GM21381 (cell line): Measurements from ENCODE around the gene MTHFR.
"Not testable (repeated sequence)": the region's sequence is repeated elsewhere in the genome, so short reads cannot be mapped to it uniquely, and the experiment has no call there.

ENCODE experiments used
- ATAC-seq: cut with Tn5 transposase; IDR thresholded peaks from one replicate; pipeline ENCODE4 v1.9.1; 2021; ENCODE audit warnings: mild to moderate bottlenecking, moderate library complexity; ENCODE audit not compliant: unreplicated experiment

Gene MTHFR

DNA sequence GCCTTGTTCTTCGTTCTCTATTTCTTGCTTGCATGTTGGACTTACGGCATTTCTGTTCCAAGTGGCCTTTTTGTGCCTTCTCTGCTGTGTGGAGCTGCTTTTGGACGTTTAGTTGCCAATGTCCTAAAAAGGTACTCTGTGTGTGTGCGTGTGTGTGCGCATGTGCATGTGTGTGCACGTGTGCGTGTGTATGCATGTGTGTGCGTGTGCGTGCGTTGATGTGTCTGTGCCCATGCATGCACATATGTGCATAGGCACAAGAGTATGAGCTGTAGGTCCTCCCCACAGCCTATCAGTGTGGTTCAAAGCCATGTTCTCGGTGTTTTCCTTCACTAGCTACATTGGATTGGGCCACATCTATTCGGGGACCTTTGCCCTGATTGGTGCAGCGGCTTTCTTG, 28.1 kb upstream of the MTHFR start:
- no peak for ATAC-seq

DNA sequence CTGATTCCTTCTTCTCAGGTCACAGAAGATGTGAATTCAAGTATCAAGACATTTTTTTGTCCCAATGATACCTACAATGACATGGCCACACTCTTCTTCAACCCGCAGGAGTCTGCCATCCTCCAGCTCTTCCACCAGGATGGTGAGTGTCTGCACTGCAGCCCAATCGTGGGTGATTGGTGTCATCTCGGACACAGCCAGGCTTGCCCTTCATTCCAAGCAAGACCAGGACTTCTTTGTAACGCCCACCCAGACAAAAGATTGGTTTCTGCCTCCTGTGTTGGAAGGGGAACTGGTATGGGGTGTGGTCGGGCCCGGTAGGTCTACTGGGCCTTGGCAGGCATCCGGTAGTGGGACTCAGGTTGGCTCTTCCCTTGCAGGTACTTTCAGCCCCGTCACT, 27.7 kb upstream of the MTHFR start:
- no peak for ATAC-seq

DNA sequence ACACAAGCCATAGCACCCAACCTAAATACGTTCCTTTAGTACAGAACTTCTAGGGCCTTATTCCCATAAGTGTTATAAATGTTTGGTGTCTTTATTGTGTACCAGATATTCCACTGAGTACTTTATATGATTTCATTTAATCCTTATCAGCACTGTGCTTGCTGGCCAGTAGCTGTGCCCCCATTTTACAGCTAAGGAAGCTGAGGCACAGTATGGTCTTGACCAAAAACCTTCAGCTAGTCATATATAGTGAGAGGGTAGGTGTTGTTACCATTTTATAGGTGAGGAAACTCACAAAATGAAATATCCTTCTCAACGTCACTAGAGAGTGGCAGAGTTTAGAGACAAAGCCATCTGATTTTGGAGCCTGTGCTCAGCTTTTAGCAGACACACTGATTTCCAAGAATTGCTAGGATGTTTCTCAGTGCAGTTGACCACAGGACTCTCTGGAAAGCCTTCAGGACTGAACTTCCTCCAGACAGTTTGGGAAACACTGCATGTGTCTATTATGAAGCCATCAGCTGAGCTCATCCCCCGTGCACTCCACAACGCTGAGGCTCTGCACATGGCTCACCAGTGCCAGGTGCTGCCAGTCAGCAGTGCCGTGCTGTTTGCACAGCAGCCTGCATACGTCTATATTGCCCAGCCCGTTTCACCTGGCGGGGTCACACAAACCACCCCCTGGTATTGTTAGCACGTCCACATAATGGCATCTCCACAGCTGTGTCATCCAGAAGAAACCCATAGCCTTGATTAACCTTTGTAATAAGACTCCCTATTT, 26.4 kb upstream of the MTHFR start:
- no peak for ATAC-seq

GRCh38 chr1:11828511-11828910, 22.7 kb upstream of the MTHFR start:
- ATAC-seq: no peak

DNA sequence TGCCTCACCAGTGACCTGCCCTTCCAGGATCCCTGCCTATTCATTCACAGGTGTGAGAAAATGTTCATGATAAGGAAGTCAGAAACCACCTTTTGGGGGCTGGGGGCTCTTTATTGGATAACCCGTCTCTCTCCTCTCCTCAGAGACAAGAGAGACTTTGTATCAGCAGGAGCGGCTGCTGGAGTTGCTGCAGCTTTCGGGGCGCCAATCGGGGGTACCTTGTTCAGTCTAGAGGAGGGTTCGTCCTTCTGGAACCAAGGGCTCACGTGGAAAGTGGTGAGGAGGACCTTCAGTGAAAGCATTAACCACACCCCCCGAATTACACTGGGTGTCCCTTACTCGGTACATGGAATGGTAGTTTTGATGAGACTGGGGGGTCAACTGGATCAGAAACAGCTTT, 21.2 kb upstream of the MTHFR start:
- ATAC-seq: no peak

GRCh38 chr1:11825131-11825530, 19.4 kb upstream of the MTHFR start:
- ATAC-seq: no peak

DNA sequence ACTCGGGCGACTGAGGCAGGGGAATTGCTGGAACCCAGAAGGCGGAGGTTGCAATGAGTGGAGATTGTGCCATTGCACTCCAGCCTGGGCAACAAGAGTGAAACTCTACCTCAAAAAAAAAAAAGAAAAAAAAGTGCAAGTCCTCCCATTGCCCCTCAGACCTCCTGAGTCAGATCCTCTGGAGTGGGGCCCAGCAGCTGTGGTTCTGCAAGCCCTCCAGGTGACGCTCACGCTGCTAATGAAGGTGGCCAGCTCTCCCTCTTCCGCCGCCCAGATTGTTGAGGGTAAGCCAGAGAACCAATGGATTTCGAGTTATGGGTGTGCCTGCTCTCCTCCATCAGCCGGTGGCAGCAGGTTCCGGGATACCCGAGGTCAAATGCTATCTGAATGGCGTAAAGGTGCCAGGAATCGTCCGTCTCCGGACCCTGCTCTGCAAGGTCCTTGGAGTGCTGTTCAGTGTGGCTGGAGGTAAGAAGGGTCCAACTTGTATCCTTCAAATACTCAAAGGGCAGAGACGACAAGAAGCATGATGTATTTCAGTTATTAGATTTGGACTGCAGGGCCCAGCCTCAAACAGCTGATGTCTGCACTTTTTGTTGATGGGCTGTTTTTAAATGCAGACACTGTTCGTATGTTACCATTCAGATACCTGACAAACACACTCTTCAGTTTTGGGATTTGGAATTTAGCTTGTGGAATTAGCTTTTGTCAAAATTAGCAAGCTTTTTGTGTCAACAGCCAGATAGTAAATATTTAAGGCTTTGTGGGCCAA, 17.8 kb upstream of the MTHFR start:
- no peak for ATAC-seq

- ATAC-seq: no peak
Observed at GRCh38 chr1:11822091-11822490, 16.3 kb upstream of the MTHFR start.

GRCh38 chr1:11817192-11817591, 11.4 kb upstream of the MTHFR start:
- ATAC-seq: no peak

- ATAC-seq: no peak
Observed at GRCh38 chr1:11813021-11813420, 7.3 kb upstream of the MTHFR start.

GRCh38 chr1:11807133-11807532, 1.4 kb upstream of the MTHFR start:
- no peak for ATAC-seq

DNA sequence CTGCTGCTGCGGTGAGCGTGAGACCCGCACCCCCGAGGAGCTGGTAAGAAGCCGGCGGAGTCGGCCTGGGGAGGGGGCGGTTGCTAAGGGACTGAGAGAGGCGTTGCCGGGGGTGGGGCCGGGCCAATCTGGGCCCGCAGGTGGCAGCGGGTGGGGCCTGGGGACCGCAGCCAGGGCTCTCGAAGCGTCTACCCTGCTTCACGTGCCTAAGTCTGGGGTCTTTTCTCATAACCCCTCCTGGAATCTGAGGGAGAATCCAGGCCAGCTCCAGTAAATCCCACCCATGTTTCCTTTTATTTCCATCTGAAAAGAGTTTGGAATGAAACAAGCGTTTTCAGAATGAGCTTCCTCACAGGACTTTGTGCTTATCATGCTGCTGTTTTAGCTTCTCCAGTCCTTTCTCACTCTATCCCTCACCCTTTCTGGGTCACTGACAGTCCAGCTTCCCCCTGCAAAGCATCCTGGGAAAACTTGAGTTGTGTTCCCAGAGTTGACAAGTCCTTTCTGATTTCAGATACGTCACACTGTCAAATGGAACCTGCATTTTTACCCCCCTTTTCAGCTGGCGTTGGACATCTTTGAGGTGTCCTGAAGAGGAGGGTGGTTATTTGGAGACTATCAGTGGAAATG, 658 bp upstream of the MTHFR start:
- ATAC-seq: peak; percentile 42

- no peak for ATAC-seq
Observed at GRCh38 chr1:11804666-11805421, 920 bp downstream of the MTHFR start.

DNA sequence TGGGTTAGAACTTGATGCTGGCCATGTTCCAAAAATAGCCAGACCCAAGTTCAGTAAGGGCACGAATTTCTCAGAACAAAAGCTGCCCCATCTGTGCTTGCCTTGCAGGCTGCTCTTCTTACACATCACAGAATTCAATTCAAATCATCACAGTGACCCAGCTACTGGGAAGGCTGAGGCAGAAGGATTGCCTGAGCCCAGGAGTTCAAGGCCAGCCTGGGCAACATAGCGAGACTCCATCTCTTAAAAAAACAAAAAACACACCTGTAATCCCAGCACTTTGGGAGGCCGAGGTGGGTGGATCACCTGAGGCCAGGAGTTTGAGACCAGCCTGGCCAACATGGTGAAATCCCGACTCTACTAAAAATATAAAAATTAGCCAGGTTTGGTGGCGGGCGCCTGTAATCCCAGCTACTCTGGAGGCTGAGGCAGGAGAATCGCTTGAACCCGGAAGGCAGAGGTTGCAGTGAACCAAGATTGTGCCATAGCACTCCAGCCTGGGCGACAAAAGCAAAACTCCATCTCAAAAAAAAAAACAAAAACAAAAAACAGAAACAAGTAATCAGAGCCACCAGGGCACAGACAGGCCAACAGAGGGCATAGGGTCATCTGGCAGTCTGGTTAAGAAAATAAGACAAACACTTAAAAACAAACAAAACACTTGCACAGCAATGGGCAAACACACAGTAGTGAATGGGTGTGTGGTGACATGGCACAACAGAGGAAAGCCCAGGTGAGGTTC, 1.7 kb downstream of the MTHFR start:
- not testable (repeated sequence) for ATAC-seq

DNA sequence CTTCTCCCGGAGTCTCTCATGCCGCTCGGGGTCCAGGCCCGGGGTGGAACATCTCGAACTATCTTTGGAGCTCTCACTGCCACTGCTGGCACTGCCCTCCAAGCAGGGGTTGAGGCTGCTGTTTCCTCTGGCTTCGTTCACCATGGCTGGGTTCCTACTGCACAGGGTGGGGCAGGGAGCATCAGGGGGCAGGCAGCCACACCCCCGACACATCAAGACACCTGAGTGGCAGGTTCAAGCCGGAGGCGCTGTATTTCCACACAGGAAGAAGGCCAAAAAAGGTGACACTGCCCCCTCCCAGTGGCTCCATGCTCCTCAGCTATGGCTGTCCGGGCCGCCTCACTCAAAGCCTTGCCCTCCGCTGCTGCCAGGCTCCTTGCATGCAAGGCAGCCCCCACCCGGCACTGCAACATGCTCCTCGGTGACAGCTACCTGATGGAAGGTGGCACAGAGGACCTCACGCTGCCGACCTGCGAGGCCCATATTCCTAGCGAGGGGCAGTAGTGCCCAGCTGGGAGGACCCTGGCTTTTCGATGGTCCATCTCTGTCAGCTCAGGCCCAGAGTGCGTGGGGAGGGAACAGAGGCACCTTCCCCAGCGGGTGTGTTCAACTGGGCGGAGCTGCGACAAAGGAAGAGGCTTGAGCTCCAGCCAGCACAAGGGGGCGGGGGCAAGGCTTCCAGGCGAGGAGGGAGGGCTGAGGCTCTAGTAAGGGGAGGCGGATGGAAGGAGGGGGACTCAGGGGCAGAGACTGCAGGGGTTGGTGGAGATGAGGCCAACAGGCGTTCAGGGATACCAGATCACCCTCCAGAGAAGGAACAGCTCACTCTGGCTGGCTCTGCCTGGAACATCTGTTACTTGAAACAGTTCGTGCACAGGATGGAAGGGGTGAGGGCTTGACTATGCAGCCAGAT, 2.5 kb downstream of the MTHFR start:
- ATAC-seq: peak; percentile 21

DNA sequence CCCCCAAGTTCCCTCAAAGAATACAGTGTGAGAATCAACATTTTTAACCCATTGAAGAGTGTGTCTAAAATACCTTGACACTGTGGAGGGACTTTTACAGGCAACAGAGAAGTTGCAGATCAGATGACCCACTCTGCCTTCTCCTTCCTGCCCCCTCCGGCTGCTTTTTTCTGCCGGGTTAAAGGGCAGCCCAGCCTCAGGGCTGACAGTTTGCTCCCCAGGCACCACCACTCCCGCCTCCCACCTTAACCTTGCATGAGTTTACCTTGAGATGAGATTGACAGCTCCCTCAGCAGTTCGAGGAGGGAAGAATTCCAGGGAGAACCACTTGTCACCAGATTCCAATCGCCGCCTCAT, 3.2 kb downstream of the MTHFR start:
- no peak for ATAC-seq

DNA sequence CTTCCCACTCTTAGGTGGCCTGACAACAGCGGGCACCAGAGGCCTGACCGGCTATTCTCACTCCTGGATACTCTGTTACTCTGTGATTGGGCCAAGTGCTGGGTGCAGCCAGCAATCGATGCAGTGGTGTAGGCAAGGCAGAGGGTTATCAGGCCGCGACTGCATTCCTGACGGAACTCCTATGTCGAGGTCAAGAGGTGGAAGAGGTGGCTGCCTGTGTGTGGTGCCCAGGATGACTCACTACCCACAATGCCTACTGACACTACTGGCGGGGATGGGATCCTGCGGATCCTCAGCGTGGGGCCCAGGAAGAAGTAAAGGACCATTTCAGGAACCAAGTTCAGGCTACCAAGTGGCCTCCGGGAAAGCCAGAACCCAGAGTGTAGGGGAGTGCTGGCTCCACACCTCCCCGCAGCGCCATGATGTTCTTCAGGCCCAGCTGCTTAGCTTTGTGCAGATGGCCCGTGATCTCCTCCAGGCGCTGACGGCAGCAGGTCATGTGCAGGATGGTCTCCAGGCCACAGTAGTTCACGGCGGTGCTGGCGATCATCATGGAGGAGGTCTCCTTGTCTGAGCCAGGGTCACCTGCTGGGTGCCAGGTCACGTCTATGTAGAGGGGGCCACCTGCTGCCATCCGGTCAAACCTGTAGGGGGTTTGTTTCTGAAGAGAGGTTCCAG, 4.9 kb downstream of the MTHFR start:
- ATAC-seq: no peak

GRCh38 chr1:11800391-11800755, 5.4 kb downstream of the MTHFR start:
- no peak for ATAC-seq

DNA sequence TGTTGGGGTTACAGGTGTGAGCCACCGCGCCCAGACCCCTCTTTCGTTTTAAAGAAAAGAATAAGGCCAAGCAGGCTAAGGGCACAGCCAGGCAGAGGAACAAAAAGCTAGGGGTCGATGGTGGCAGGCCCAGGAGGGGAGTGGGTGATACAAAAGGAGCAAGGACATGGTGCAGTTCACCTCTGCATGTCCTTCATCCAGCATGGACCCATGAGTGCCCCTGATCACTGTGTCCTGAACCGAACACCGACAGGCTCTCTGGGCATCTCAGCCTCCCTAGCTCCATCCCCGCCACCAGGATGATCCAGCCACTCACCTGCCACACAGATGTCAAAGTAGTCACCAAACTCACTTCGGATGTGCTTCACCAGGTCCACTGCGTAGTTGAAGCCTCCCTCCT, 5.9 kb downstream of the MTHFR start:
- ATAC-seq: no peak
